Daoy (cell line): ENCODE measurements around the gene TMEM121. TPM values are rescaled to one million over a fixed set of nuclear protein-coding genes. Genes with fewer than 3 reads are reported as not detected.
"Not testable (repeated sequence)": the region's sequence is repeated elsewhere in the genome, so short reads cannot be mapped to it uniquely, and the experiment has no call there.

Source experiments
- DNase-seq: peaks from one replicate; pipeline ENCODE4 v3.0.0-alpha.2; 2015; ENCODE audit warnings: low read depth
- total RNA-seq: library from RNA; depleted of rRNA; stranded (reverse); fragments of >200 nt; shearing (Covaris generic); gene quantifications from 2 replicates; pipeline ENCODE4 v1.2.3, GENCODE V29; 2014; rRNA removed

The TMEM121 gene
- total RNA-seq, 1 experiment from 2014 or later: 8.7 TPM

DNA sequence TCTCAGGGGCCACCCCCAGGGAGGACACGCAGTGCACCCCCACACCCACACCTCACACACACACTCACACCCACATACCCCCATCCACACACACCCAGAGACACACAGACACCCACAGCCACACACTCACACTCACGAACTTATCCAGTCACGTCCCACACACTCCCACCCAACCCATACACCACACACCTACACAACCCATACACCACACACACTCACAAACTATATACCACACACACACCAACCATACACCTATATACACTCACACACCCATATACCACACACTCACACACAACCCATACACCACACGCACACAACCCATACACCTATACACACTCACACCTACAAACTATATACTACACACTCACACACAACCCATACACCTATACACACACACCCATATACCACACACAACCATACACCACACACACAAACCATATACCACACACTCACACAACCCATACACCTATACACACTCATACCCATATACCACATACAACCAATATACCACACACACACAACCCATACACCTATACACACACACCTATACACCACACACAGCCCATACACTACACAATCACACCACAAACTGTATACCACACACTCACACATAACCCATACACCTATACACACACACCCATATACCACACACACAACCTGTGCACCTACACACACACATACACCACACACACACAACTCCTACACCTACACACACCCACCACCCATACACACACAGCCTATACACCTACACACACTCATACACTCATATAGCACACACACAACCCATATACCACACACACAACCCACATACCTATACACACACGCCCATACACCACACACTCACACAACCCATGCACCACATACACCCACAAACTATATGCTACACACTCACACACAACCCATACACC lies 42.7 kb downstream of the TMEM121 start:
- no peak for DNase-seq

DNA sequence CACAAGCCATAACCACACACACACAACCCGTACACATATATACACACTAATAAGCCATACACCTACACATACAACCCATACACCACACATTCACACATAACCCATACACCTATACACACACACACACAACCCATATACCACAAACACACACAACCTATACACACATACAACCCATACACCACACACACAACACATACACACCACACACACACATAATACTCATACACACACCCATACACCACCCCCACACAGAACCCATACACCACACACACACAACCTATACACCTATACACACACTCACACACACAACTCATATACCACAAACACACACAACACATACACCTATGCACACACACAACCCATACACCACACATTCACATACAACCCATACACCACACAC lies 44.1 kb downstream of the TMEM121 start:
- no peak for DNase-seq

DNA sequence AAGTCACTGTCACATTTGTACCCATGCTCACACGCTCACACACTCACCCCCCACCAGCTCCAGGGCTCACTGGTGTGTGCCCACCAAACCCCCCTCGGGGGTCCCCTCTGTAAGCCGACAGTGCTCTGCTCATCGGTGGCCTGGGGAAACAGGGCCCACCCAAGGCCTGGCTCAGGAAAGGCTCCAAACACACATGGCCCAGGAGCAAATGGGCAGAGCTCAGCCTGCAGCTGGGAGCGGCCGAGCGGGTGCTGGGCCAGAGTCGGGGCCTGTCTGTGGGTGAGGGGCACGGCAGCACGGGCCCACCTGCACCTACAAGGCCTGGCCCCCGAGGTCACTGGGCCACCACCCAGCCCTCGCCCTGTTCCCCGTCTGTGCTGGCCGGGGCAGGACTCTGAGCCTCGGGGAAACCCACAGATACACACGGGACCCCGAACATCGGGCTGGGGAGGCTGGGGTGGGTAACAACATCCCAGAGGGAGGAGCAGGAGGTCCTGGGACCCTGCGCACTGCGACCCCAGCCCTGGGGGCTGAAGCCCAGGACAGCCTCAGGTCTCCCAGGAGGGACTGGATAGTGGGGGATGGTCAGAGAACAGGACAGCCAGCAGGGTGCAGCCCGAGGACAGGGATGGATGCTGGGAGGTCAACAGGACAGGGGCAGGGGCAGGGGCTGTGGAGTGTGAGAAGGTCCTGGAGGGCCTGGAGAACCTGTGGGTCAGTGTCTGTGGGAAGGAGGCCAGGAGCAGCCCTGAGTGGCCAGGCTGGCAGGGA lies 45.0 kb downstream of the TMEM121 start:
- DNase-seq: not testable (repeated sequence)

- not testable (repeated sequence) for DNase-seq
These were observed 45.7 kb downstream of the TMEM121 start for GRCh38 chr14:105572063-105572462.

DNA sequence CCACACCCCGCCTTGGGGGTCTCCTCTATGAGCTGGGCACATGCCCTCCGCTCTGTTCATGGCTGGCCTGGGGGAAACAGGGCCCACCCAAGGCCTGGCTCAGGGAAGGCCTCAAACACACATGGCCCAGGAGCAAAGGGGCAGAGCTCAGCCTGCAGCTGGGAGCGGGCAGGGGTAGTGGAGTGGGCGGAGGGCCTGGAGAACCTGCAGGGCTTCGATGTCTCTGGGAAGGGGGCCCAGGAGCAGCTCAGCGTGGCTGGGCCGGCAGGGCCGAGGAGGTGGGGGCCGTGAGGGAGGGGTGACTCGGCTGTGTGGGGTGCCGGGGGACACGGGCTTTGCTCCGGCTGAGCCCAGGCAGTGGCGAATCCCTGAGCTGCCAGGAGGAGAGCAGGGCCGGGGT lies 47.5 kb downstream of the TMEM121 start:
- not testable (repeated sequence) for DNase-seq

- DNase-seq: not testable (repeated sequence)
These were observed 48.0 kb downstream of the TMEM121 start for GRCh38 chr14:105574411-105574810.

DNA sequence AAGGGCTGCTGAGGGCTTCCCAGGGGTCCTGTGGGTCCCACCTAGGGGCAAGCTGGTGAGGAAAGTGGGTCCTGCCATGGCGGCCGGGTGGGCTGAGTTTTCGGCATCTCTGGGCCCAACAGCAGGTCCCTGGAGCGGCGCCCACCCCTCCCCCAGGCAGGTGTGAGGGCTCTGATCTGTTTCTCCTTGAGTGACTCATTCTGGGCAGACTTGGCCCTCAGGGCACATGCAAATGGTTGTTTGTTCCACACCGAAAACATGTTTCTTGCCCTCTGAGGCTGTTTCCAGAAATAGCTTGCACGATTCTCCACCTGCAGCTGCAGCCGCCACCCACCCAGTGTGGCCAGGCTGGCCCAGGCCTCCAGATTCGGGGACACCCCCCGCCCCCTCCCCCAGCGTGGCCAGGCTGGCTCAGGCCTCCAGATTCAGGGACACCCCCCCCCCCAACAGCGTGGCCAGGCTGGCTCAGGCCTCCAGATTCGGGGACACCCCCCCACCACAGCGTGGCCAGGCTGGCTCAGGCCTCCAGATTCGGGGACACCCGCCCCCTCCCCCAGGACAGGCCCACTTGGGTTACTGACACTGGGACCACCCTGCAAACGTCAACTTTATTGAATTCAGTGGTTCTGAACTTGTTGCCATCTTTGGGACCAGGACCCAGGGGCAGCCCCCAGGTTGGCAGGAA lies 48.8 kb downstream of the TMEM121 start:
- DNase-seq: not testable (repeated sequence)

DNA sequence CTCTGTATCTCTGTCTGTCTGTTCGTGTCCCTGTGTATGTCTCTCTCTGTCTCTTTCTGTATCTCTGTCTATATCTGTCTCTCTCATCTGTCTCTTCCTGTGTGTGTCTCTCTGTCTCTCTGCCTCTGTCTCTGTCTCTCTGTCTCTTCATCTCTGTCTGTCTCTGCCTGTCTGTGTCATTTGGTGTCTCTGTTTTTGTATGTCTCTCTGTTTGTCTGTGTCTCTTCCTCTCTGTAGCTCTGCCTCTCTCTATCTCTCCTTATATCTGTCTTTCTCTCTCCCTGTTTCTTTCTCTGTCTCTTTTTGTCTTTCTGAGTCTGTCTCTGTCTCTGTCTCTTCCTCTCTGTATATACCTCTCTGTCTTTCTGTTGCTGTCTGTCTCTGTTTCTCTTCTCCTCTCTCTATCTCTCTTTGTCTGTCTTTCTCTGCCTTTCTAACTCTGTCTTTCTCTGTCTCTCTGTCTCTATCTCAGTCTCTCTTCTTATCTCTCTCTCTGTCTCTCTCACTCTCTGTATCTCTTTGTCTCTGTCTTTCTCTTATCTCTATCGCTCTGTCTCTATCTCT lies 50.2 kb downstream of the TMEM121 start:
- DNase-seq: no peak

GRCh38 chr14:105577314-105577861 lies 51.0 kb downstream of the TMEM121 start:
- no peak for DNase-seq

DNA sequence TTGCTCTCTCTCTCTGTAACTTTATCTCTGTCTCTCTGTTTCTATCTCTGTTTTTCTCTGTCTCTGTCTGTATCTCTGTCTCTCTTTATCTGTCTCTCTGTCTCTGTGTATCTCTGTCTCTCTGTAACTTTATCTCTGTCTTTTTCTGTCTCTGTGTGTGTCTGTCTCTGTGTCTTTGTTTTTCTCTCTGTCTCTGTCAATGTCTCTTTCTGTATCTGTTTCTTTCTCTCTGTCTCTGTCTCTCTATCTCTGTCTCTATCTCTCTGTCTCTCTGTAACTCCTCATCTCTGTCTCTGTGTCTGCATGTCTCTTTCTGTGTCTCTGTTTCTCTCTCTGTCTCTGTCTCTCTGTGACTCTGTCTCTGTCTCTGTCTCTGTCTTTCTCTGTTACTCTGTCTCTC lies 51.7 kb downstream of the TMEM121 start:
- no peak for DNase-seq

DNA sequence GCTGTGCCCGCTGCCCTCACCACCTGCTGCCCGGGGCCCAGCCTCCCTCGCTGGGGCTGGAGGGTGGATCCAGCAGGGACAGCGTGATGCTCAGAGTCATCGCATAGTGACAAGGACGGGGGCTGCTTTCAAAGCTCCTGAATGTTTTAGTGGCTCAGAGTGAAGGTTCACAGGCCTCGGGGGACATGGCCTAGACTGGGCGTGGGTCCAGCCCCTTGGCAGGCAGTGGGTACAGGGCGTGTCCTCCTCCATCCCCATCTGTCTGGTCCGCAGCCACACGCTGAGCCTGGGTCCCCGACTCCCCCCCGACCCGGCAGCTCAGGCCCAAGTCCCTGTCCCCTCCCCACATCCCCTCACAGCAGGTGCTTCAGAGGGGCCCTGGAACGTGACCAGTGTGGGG lies 52.8 kb downstream of the TMEM121 start:
- not testable (repeated sequence) for DNase-seq

Other genes with a start within 250 kb of the TMEM121 start
- gene BRF1, start 225.6 kb upstream of the TMEM121 start, total RNA-seq: 39.9 and 41.7 TPM in 2 replicates
- 11.6 and 28.2 TPM in 2 replicates for gene PACS2, start 211.8 kb upstream of the TMEM121 start, total RNA-seq
- 0.29 and 1.3 TPM in 2 replicates for gene TEX22, start 128.0 kb upstream of the TMEM121 start, total RNA-seq
- gene MTA1, start 106.8 kb upstream of the TMEM121 start, total RNA-seq: 37.9 and 49.1 TPM in 2 replicates
- 88.8 and 94.1 TPM in 2 replicates for gene CRIP2, start 51.8 kb upstream of the TMEM121 start, total RNA-seq
- 15.0 and 20.4 TPM in 2 replicates for gene CRIP1, start 39.7 kb upstream of the TMEM121 start, total RNA-seq
- 61.9 and 73.5 TPM in 2 replicates for gene TEDC1, start 35.3 kb upstream of the TMEM121 start, total RNA-seq